MM.1S (cell line): ENCODE measurements around the gene LURAP1L.

Experiments
- DNase-seq: peaks from one replicate; pipeline ENCODE4 v3.0.0-alpha.2; 2015
- H2AFZ ChIP-seq: fragments of 300-600 bp; sonication (generic); 2 replicates; pipeline ENCODE4 v1.6.0; 2016; ENCODE audit warnings: antibody characterized with exemption, low read length
- H3F3A ChIP-seq: fragments of 300-600 bp; sonication (generic); 2 replicates; pipeline ENCODE4 v1.6.1; 2016; ENCODE audit warnings: mild to moderate bottlenecking, antibody characterized with exemption, low read length, moderate library complexity, mixed read lengths; ENCODE audit not compliant: insufficient read depth
- H3K27ac ChIP-seq: fragments of 300-600 bp; sonication (generic); 2 replicates; pipeline ENCODE4 v1.5.1; 2016; ENCODE audit warnings: mild to moderate bottlenecking, low read length
- H3K27me3 ChIP-seq: fragments of 300-600 bp; sonication (generic); replicated peaks from 2 replicates; pipeline ENCODE4 v1.6.0; 2016; ENCODE audit warnings: low read length; ENCODE audit not compliant: insufficient read depth
- H3K36me3 ChIP-seq: fragments of 300-600 bp; sonication (generic); replicated peaks from 2 replicates; pipeline ENCODE4 v1.6.1; 2016; ENCODE audit warnings: mild to moderate bottlenecking, low read length, mixed read lengths; ENCODE audit not compliant: insufficient read depth
- H3K4me1 ChIP-seq: fragments of 300-600 bp; sonication (generic); 2 replicates; pipeline ENCODE4 v1.6.1; 2016; ENCODE audit warnings: low read length, mixed read lengths
- H3K4me2 ChIP-seq: fragments of 300-600 bp; sonication (generic); 2 replicates; pipeline ENCODE4 v1.6.0; 2016; ENCODE audit warnings: low read depth, low read length
- H3K4me3 ChIP-seq: fragments of 300-600 bp; sonication (generic); 2 replicates; pipeline ENCODE4 v1.5.1; 2016; ENCODE audit warnings: low read length, mixed read lengths
- H3K79me2 ChIP-seq: fragments of 300-600 bp; sonication (generic); 2 replicates; pipeline ENCODE4 v1.6.1; 2016; ENCODE audit warnings: mixed run types, low read length, mixed read lengths
- H3K9ac ChIP-seq: fragments of 300-600 bp; sonication (generic); 2 replicates; pipeline ENCODE4 v1.6.1; 2016; ENCODE audit warnings: low read length, mixed read lengths
- H3K9me2 ChIP-seq: fragments of 300-600 bp; sonication (generic); replicated peaks from 2 replicates; pipeline ENCODE4 v1.6.1; 2016; ENCODE audit warnings: mild to moderate bottlenecking, low read length, mixed read lengths; ENCODE audit not compliant: insufficient read depth
- H3K9me3 ChIP-seq: fragments of 300-600 bp; sonication (generic); replicated peaks from 2 replicates; pipeline ENCODE4 v1.6.1; 2016; ENCODE audit warnings: mild to moderate bottlenecking, low read length, mixed read lengths; ENCODE audit not compliant: insufficient read depth
- H4K20me1 ChIP-seq: fragments of 300-600 bp; sonication (generic); 2 replicates; pipeline ENCODE4 v1.6.1; 2016; ENCODE audit warnings: mild to moderate bottlenecking, low read length, moderate library complexity, mixed read lengths; ENCODE audit not compliant: insufficient read depth
- EZH2 ChIP-seq: fragments of 300-600 bp; sonication (generic); optimal IDR thresholded peaks from 2 replicates; pipeline ENCODE3; 2017; ENCODE audit warnings: low read depth, mild to moderate bottlenecking, antibody characterized with exemption, low read length, mixed read lengths
- EZH2phosphoT487 ChIP-seq: fragments of 300-600 bp; sonication (generic); IDR thresholded peaks from 2 replicates; pipeline ENCODE4 v1.6.1; 2018; ENCODE audit warnings: antibody characterized with exemption, low read length
- TF ChIP-seq, protein P1 (sequence below): fragments of 300-600 bp; sonication (generic); IDR thresholded peaks from 2 replicates; pipeline ENCODE4 v1.5.1; 2016; ENCODE audit warnings: antibody characterized with exemption, low read length, mixed read lengths

The LURAP1L gene

GRCh38 chr9:12732971-12733370 is 41.8 kb upstream of the LURAP1L start:
- DNase-seq, result no peak
- Histone ChIP-seq H3K4me3 (no peak overlapping the region), H3K9ac (no peak overlapping the region), H3F3A (no peaks in the 10 kb centered on the region), H3K79me2 (no peaks in the 10 kb centered on the region), H3K9me3 (no peaks in the 10 kb centered on the region), H3K4me1 (peaks cover 10% of the 10 kb centered on the region), H2AFZ (no peak overlapping the region), H3K27me3 (no peaks in the 10 kb centered on the region), H3K27ac (no peak overlapping the region), H3K36me3 (no peaks in the 10 kb centered on the region), H3K9me2 (no peaks in the 10 kb centered on the region), H4K20me1 (no peaks in the 10 kb centered on the region), H3K4me2 (no peak overlapping the region)
- no peak for TF ChIP-seq EZH2phosphoT487
- TF ChIP-seq, protein P1, sequence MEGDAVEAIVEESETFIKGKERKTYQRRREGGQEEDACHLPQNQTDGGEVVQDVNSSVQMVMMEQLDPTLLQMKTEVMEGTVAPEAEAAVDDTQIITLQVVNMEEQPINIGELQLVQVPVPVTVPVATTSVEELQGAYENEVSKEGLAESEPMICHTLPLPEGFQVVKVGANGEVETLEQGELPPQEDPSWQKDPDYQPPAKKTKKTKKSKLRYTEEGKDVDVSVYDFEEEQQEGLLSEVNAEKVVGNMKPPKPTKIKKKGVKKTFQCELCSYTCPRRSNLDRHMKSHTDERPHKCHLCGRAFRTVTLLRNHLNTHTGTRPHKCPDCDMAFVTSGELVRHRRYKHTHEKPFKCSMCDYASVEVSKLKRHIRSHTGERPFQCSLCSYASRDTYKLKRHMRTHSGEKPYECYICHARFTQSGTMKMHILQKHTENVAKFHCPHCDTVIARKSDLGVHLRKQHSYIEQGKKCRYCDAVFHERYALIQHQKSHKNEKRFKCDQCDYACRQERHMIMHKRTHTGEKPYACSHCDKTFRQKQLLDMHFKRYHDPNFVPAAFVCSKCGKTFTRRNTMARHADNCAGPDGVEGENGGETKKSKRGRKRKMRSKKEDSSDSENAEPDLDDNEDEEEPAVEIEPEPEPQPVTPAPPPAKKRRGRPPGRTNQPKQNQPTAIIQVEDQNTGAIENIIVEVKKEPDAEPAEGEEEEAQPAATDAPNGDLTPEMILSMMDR, result no peak

DNA sequence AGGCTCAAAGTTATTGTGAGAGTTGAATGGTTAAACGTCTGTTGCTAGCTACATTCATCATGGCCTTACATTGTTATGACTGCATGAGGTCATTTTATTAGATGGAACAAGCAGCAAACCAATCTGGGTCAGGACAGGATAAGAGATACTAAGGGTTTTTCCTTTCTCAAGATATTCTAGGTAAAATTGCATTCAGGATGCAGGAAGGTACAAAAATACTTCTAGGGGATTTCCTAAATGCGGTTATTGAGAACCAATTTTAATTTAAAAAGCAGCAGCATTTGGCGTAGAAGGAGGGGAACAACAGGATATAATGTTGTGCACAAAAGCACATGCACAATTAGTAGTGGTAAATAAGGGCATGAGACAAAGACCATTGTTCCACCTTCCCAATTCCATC is 39.2 kb upstream of the LURAP1L start:
- H3K4me2 ChIP-seq, result peak overlapping the region; percentile 16; the same call in 1 of the 2 replicates
- H3K27ac ChIP-seq, result peak overlapping the region; percentile 42; the same call in 1 of the 2 replicates
- no peaks in the 10 kb centered on the region for H3F3A ChIP-seq
- peaks cover 10% of the 10 kb centered on the region for H3K4me1 ChIP-seq
- H3K27me3 ChIP-seq, result no peaks in the 10 kb centered on the region
- no peak overlapping the region for H3K9ac ChIP-seq
- H4K20me1 ChIP-seq, result no peaks in the 10 kb centered on the region
- DNase-seq, result peak; percentile 53
- H2AFZ ChIP-seq, result no peak overlapping the region
- no peaks in the 10 kb centered on the region for H3K79me2 ChIP-seq
- H3K9me3 ChIP-seq, result no peaks in the 10 kb centered on the region
- no peaks in the 10 kb centered on the region for H3K36me3 ChIP-seq
- H3K4me3 ChIP-seq, result no peak overlapping the region
- TF ChIP-seq EZH2phosphoT487 (no peak), EZH2 (no peak)
- TF ChIP-seq, protein P1, result no peak
- no peaks in the 10 kb centered on the region for H3K9me2 ChIP-seq

DNA sequence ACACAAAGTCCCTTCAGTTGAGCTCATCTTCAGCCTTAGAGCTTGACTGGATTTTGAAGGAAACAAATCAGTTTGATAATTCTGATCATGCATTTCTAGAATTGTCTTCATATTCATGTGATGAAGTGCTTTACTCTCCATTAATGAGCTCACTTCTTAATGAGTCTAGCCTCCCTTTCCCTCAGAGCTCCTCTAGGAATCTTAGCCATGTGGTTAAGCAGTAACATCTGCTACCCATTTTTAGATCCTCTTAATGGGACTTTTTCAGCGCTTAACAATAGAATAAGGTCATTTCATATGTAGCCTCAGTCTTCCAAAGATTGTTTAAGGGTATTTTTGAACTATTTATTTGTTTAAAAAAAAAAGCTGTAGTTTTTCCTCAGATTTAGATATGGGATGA is 36.9 kb upstream of the LURAP1L start:
- no peaks in the 10 kb centered on the region for H3K9me3 ChIP-seq
- TF ChIP-seq EZH2phosphoT487, result no peak
- no peak for TF ChIP-seq EZH2
- TF ChIP-seq, protein P1, result no peak
- no peaks in the 10 kb centered on the region for H3F3A ChIP-seq
- DNase-seq, result no peak
- H3K4me2 ChIP-seq, result no peak overlapping the region
- H2AFZ ChIP-seq, result no peak overlapping the region
- peaks cover 10% of the 10 kb centered on the region for H3K4me1 ChIP-seq
- no peak overlapping the region for H3K4me3 ChIP-seq
- no peaks in the 10 kb centered on the region for H3K79me2 ChIP-seq
- H3K36me3 ChIP-seq, result no peaks in the 10 kb centered on the region
- H4K20me1 ChIP-seq, result no peaks in the 10 kb centered on the region
- no peaks in the 10 kb centered on the region for H3K9me2 ChIP-seq
- no peaks in the 10 kb centered on the region for H3K27me3 ChIP-seq
- H3K27ac ChIP-seq, result no peak overlapping the region
- no peak overlapping the region for H3K9ac ChIP-seq
